HG03460 (cell line): Measurements from ENCODE around the gene STT3B.
"Not testable (repeated sequence)": the region's sequence is repeated elsewhere in the genome, so short reads cannot be mapped to it uniquely, and the experiment has no call there.

Experiments used
- ATAC-seq: cut with Tn5 transposase; IDR thresholded peaks from one replicate; pipeline ENCODE4 v1.9.1; 2021; ENCODE audit not compliant: unreplicated experiment

STT3B gene

GRCh38 chr3:31532587-31533168, at the start of gene STT3B:
Gene STT3B, plus strand, starts transcription at chr3:31532925. Its CDS starts 74 bp downstream, at chr3:31532999.
- ATAC-seq, result peak; percentile 51

- no peak for ATAC-seq
These were observed 48.9 kb upstream of the STT3B start for GRCh38 chr3:31483776-31484175.

- ATAC-seq, result no peak
These were observed 47.5 kb upstream of the STT3B start for GRCh38 chr3:31485196-31485595.

GRCh38 chr3:31486865-31487533, 45.7 kb upstream of the STT3B start:
- no peak for ATAC-seq

GRCh38 chr3:31488475-31489017, 44.2 kb upstream of the STT3B start:
- ATAC-seq, result no peak

GRCh38 chr3:31490502-31490901, 42.2 kb upstream of the STT3B start:
- no peak for ATAC-seq

- no peak for ATAC-seq
These were observed 41.1 kb upstream of the STT3B start for GRCh38 chr3:31491660-31492059.

GRCh38 chr3:31493149-31493548, 39.6 kb upstream of the STT3B start:
- ATAC-seq, result no peak

GRCh38 chr3:31495971-31496665, 36.6 kb upstream of the STT3B start:
- ATAC-seq, result no peak

- ATAC-seq, result no peak
These were observed 33.9 kb upstream of the STT3B start for GRCh38 chr3:31498791-31499190.

GRCh38 chr3:31499281-31499680, 33.4 kb upstream of the STT3B start:
- ATAC-seq, result no peak

GRCh38 chr3:31502803-31503221, 29.9 kb upstream of the STT3B start:
- ATAC-seq, result no peak

- no peak for ATAC-seq
These were observed 29.3 kb upstream of the STT3B start for GRCh38 chr3:31503456-31503855.

GRCh38 chr3:31504230-31504629, 28.5 kb upstream of the STT3B start:
- ATAC-seq, result no peak

GRCh38 chr3:31505371-31506048, 27.2 kb upstream of the STT3B start:
- ATAC-seq, result no peak

- not testable (repeated sequence) for ATAC-seq
These were observed 26.2 kb upstream of the STT3B start for GRCh38 chr3:31506515-31506914.

- no peak for ATAC-seq
These were observed 24.1 kb upstream of the STT3B start for GRCh38 chr3:31508452-31509146.

GRCh38 chr3:31509147-31509728, 23.5 kb upstream of the STT3B start:
- no peak for ATAC-seq

GRCh38 chr3:31514570-31514969, 18.2 kb upstream of the STT3B start:
- no peak for ATAC-seq

GRCh38 chr3:31515486-31516284, 17.0 kb upstream of the STT3B start:
- no peak for ATAC-seq
